GM11168 (cell line): ENCODE data around the gene ZNF45.
"Not testable (repeated sequence)": the region's sequence is repeated elsewhere in the genome, so short reads cannot be mapped to it uniquely, and the experiment has no call there.

ENCODE experiments used
- in situ Hi-C: fragments of 300-500 bp; cut with MboI; formaldehyde crosslinking; loops from one replicate; pipeline ENCODE4 v1.12.0; 2022; ENCODE audit warnings: low sequenced_read_pairs; ENCODE audit not compliant: unreplicated experiment

ZNF45 gene

DNA sequence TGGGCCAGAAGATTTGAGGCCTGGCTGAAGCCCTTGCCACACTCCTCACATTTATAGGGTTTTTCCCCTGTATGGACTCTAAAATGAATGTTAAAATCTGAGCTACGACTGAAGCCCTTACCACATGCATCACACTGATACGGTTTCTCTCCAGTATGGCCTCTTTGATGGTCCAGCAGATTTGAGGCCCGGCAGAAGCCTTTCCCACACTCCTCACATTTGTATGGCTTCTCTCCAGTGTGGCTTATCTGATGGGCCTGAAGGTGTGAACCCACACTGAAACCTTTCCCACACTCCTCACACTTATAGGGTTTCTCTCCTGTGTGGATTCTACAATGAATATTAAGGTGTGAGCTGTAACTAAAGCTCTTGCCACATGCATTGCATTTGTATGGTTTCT lies 21.0 kb downstream of the ZNF45 start:
- in situ Hi-C loops, result no loop called here

DNA sequence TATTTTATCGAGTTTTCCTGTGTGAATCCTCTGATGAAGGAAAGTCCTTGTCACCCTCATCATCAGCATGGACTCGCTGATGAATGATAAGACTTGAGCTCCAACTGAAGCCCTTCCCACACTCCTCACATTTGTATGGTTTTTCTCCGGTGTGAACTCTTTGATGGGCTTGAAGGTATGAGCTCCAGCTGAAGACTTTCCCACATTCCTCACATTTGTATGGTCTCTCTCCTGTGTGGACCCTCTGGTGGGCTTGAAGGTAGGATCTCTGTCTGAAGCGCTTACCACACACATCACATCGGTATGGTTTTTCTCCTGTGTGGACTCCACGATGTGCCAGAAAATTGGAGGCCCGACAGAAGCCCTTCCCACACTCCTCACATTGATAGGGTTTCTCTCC lies 21.7 kb downstream of the ZNF45 start:
- in situ Hi-C loops, result no loop called here

DNA sequence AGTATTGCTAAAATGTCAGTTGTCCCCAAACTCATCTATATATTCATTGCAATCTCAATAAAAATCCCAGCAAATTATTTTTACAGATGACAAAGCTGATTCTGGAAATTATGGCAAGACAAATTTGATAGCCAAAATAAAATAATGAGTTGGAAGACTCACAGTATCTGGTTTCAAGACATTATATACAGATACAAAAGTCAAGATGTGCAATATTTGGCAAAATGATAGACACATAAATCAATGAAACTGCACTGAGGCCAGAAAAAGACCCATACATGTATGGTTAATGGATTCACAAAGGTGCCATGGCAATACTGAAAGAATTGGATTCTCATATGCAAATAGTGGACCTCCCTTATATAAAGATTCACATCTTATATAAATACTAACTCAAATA lies 24.2 kb downstream of the ZNF45 start:
- in situ Hi-C loops, result no loop called here

DNA sequence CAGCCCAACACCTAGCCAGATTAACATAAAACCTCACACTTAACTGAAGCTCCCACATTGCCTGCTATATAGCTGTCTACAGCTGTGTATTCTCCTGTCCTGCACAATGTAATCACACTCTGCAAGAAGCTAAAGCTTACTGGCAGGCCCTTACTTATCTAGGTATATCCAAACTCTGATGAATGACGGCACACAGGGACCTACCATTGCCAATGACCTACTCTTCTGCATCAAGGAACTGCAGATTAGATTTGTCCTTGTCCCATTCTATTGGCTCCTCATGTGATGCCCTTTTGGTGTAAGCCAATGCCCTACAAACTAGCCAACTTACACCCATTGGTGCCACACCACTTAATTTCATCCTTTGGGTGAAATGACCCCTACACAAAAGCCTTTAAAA lies 26.4 kb downstream of the ZNF45 start:
- in situ Hi-C loops, result no loop called here

DNA sequence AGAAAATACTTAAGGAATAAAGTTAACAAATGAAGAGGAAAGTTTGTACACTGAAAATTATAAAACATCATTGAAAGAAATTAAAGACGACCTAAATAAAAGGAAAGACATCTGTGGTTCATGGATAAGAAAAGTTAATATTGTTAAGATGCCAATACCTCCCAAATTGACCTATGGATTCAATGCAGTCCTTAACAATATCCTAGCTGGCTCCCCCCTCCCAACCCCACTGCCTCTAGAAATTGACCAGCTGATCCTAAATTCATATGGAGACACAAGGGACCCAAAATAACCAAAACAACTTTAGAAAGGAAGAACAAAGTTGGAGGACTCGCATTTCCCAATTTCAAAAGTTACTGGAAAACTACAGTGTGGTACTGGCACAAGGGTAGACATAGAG lies 28.3 kb downstream of the ZNF45 start:
- in situ Hi-C loops, result no loop called here

DNA sequence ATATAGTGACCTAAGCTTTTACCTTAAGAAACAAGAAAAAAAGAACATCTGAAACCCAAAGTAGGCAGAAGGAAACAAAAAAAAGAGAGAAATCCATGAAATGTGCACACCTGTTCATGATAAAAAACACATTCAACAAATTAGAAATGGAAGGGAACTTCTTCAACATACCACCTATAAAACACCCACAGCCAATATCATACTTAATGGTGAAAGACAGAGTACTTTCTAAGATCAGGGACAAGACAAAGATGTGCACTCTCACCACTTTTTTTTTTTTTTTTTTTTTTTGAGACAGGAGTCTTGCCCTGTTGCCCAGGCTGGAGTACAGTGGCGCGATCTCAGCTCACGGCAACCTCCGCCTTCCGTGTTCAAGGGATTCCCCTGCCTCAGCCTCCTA lies 29.2 kb downstream of the ZNF45 start:
- in situ Hi-C loops, result no loop called here

DNA sequence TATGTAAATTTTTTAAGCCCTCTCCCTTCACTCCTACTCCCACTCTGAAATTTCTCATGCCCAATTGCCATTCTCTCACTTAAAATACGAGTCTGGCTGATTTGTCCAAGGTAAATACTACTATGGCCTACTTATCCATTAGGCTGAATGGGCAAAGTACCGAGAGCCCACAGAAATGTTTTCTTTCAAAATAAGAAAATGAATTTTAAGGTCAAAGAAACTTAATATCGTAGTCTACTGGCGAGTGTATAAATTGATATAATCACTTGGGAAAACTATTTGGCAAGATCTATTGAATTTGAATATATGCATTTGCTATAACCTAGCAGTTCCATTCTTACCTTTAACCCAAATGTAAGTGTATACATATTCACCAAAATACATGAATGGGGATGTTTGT lies 32.7 kb downstream of the ZNF45 start:
- in situ Hi-C loops, result no loop called here

DNA sequence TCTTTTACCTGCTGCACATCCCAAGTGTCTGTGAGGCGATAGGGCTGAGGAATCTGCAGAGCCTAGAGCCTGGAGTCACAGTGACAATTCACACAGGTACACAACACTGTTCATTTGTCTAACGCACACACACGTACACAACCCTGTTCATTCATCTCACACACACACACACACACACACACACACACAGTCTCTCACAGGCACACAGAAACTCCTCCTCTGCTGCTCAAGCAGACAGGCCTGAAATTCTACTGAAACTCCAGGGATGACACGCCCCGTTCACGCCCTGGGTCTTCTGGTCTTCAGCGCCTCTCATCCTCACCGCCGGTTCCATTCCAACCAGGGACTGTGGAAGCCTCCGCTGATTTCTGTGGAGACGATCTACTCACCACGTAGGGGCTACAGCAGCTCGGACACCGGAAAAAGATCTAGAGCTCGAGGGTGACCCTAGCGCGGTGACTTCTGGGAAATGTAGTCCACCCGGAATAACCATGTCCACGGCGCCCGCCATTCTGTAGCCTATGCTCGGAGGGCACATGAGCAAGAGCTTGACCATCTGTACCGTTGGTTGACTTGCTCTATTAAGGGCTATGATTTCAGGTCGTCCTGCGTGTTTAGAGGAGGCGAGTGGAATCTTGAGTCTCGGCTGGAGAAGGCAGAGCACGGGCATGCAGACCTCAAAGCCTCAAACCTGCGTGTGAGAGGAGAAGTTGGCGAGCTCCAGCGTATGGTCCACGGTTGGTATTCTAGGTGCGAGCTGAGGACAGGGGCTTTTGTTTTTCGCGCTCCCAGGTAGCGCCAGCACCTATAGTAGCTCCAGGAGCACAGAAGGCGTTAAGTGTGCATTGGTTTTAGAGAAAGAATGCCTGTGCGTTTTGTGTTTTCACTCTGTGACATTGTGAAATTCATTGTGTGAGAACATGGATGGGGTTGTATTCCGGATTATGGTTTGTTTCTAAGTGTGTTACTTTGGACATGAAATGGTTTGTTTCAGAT lies 33.4 kb downstream of the ZNF45 start:
- in situ Hi-C loops, result no loop called here

DNA sequence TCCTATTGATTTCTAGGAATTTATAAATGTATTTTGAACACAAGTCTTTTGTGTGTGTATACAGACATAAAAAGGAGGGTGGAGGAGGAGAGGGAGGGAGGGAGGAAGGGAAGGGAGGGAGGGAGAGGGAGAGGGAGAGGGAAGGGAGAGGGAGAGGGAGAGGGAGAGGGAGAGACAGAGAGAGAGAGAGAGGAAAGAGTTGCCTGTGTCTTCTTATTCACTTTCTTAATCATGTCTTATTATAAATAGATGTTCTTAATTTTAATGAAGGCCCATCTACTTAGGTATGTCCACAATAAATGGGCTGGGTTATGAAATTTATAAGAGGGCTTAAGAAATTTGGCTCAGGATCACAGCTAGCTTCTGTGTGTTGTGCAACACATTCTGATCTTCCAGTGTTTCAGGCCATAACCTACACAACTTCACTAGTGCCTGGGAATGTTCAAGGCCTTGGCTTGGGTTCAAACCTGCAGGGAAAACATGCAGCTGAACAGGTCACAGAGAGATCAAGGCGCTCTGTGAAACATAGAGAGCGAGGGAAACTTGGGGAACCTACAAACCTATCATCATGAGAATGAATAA lies 39.3 kb downstream of the ZNF45 start:
- in situ Hi-C loops, result no loop called here

DNA sequence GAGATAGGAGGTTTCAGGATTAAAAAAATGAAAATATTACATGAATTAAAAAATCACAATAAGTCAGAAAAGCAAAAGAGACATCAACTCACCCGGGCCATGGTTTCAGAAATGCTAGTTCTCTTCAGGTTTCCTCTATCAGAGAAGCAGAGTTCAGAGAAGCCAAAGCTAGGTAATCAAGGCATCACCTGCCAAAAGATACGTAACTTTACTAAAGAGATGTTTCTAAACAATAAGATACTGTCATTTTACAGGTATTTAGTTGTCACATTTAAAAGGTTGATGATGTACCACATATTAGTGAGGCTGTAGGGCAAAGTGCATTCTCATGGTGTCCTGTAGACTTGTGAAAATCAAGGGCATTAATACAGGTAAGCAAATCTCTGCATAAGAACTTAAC lies 51.2 kb downstream of the ZNF45 start, which contains the start of gene ZNF404:
ZNF404 (minus strand) TSS at position 101 of the 400 bp plus-strand sequence.
- in situ Hi-C loops, result no loop called here

DNA sequence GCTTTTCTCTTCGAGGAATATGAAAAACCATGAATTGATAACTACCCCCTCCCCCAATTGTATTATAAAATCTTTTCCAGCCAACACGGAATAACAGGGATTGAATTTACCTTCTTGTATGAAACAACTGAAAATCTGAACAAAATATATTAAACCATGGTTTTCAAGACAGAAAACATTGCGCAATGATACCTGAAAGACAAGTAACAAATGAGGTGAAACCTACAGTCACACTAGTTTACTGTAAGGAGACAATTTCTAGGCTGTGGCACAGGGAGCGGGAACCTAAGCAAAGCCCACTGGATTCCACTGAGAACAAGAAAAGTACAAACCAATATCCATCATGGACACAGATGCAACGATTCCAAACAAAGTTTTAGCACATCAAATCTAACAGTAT lies 54.6 kb downstream of the ZNF45 start:
- in situ Hi-C loops, result no loop called here

DNA sequence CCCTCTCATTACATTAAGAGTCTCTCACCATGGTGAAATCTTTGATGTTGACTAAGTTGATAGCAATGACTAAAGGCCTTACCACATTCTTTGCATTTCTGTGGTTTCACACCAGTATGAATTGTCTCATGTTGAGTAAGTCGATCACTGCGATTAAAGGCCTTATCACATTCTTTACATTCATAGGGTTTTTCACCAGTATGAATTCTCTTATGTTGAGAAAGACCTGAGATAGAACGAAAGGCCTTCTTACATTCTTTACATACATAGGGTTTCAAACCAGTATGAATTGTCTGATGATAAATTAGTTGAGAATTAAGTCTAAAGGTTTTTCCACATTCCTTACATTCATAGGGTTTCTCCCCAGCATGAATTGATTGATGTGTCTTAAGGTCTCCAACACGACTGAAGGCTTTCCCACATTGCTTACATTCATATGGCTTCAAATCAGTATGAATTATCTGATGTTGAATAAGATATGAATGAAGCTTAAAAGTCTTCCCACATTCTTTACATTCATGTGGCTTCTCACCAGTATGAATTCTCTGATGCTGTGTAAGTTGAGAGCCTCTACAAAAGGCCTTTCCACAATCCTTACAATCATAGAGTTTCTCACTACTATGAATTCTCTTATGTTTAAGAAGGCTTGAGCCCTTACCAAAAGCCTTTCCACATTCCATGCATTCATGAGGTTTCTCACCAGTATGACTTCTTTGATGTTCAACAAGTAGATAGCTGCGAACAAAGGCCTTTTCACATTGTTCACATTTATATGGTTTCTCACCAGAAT lies 62.3 kb downstream of the ZNF45 start:
- in situ Hi-C loops, result no loop called here

DNA sequence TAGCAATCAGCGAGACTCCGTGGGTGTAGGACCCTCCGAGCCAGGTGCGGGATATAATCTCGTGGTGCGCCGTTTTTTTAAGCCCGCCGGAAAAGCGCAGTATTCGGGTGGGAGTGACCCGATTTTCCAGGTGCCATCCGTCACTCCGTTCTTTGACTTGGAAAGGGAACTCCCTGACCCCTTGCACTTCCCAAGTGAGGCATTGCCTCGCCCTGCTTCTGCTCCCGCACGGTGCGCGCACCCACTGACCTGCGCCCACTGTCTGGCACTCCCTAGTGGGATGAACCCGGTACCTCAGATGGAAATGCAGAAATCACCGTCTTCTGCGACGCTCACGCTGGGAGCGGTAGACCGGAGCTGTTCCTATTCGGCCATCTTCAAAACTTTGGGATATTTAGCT lies 68.2 kb downstream of the ZNF45 start:
- in situ Hi-C loops, result not testable (repeated sequence)
